ENCODE data around the gene APOO.
A peak's percentile ranks its signal among the peaks of the same experiment; 100 is the strongest.

Gene APOO

DNA sequence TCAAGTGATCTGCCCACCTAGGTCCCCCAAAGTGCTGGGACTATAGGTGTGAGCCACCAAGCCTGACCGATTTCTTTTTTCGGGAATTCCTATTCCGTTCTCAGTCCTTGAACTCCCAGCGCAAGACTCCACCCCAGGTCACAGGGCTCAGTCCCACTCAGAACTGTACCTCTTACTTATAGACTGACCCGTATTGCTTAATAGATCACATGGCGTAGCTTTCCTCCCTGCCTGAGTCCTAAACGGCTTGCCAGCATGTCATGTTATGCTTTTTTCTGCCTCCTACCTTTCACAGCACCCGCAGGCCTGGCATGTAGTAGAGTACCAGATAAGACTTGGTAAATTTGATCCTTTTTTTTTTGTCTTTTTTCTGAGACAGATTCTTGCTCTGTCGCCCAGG lies 102.3 kb downstream of the APOO start:
- Histone ChIP-seq H2AFZ (no peak overlapping the region), H3K36me3 (ENCODE audit: control insufficient read depth, insufficient read depth, low read length) (no peaks in the 10 kb centered on the region), H3K4me1 (no peaks in the 10 kb centered on the region), H3K4me3 (ENCODE audit: low read depth, low read length) (no peak overlapping the region), H3K79me2 (no peaks in the 10 kb centered on the region), H3K9ac (no peak overlapping the region), H3K9me3 (ENCODE audit: control insufficient read depth, low read length) (no peaks in the 10 kb centered on the region), H3K27me3 (ENCODE audit: control insufficient read depth, insufficient read depth, low read length) (no peaks in the 10 kb centered on the region), H3K27ac (no peak overlapping the region), H3K4me2 (ENCODE audit: low read length) (no peak overlapping the region)
- TF ChIP-seq, protein P1, sequence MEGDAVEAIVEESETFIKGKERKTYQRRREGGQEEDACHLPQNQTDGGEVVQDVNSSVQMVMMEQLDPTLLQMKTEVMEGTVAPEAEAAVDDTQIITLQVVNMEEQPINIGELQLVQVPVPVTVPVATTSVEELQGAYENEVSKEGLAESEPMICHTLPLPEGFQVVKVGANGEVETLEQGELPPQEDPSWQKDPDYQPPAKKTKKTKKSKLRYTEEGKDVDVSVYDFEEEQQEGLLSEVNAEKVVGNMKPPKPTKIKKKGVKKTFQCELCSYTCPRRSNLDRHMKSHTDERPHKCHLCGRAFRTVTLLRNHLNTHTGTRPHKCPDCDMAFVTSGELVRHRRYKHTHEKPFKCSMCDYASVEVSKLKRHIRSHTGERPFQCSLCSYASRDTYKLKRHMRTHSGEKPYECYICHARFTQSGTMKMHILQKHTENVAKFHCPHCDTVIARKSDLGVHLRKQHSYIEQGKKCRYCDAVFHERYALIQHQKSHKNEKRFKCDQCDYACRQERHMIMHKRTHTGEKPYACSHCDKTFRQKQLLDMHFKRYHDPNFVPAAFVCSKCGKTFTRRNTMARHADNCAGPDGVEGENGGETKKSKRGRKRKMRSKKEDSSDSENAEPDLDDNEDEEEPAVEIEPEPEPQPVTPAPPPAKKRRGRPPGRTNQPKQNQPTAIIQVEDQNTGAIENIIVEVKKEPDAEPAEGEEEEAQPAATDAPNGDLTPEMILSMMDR (IDR thresholded peaks at IDR 0.05) = no peak

DNA sequence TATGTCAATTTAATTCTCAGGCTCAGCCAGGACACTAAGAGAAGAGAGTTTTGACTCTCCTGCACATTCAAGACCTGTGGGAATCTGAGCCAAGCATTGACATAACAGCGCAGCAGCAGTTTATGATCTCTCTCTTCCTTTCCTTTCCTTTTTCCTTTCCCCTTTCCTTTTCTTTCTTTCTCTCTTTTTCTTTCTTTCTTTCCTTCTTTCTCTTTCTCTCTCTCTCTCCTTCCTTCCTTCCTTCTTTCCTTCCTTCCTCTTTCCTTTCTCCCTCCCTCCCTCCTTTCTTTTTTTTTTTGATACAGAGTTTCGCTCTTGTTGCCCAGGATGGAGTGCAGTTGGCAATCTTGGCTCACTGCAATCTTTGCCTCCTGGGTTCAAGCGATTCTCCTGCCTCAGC lies 103.2 kb downstream of the APOO start:
- no peak overlapping the region for H3K9ac ChIP-seq
- no peak overlapping the region for H2AFZ ChIP-seq
- H3K27me3 ChIP-seq (ENCODE audit: control insufficient read depth, insufficient read depth, low read length) = no peaks in the 10 kb centered on the region
- H3K36me3 ChIP-seq (ENCODE audit: control insufficient read depth, insufficient read depth, low read length) = no peaks in the 10 kb centered on the region
- H3K4me2 ChIP-seq (ENCODE audit: low read length) = no peak overlapping the region
- H3K4me3 ChIP-seq (ENCODE audit: low read depth, low read length) = no peak overlapping the region
- no peaks in the 10 kb centered on the region for H3K79me2 ChIP-seq
- no peak overlapping the region for H3K27ac ChIP-seq
- TF ChIP-seq, protein P1 (IDR thresholded peaks at IDR 0.05) = no peak
- no peaks in the 10 kb centered on the region for H3K4me1 ChIP-seq
- H3K9me3 ChIP-seq (ENCODE audit: control insufficient read depth, low read length) = no peaks in the 10 kb centered on the region

DNA sequence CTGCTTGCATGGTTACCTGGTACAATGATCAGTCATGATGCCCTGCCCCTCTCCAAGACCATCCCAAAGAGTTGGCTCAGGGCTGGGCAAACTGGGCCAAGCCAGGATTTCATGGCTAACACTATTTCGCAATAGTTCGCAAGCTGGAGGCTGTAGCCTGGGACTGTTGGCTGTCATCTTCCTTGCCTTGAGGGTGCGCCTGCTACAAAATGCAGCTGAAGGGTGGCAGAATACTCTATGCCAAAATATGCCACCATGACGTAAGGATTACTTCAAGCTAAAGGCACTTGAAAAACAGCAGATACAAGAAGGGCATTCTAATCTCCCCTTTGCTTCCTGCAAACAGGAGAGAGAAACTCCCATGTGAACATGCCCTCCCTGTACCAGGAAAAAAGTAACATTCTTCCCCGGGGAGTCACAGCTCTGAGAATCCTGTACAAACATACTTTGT lies 103.8 kb downstream of the APOO start:
- Histone ChIP-seq H3K4me2 (ENCODE audit: low read length) (no peak overlapping the region), H3K36me3 (ENCODE audit: control insufficient read depth, insufficient read depth, low read length) (no peaks in the 10 kb centered on the region), H3K79me2 (no peaks in the 10 kb centered on the region), H3K27me3 (ENCODE audit: control insufficient read depth, insufficient read depth, low read length) (no peaks in the 10 kb centered on the region), H2AFZ (peak overlapping the region; percentile 7), H3K9me3 (ENCODE audit: control insufficient read depth, low read length) (no peaks in the 10 kb centered on the region), H3K4me1 (no peaks in the 10 kb centered on the region), H3K9ac (no peak overlapping the region), H3K27ac (no peak overlapping the region), H3K4me3 (ENCODE audit: low read depth, low read length) (no peak overlapping the region)
- TF ChIP-seq, protein P1 (IDR thresholded peaks at IDR 0.05) = no peak

DNA sequence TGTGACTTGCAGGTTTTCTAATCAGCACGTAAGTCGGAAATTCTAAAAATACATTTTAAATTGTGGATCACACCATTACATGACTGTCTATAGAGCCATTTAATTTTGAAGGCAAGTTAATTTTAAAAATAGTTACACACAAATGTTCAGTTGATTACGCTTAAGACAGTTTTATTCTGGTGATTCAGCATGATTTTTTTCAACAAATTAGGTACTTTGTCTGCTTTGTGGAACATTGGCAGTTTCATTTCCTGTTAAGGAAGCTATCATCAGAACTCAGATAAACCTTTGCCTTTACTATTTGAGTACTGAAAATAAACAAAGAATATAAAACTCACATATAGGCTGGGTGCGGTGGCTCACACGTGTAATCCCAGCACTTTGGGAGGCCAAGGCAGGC lies 105.3 kb downstream of the APOO start:
- H3K27ac ChIP-seq = no peak overlapping the region
- no peak overlapping the region for H3K4me2 ChIP-seq (ENCODE audit: low read length)
- H3K9me3 ChIP-seq (ENCODE audit: control insufficient read depth, low read length) = no peaks in the 10 kb centered on the region
- H3K79me2 ChIP-seq = no peaks in the 10 kb centered on the region
- H3K9ac ChIP-seq = no peak overlapping the region
- no peaks in the 10 kb centered on the region for H3K27me3 ChIP-seq (ENCODE audit: control insufficient read depth, insufficient read depth, low read length)
- no peak overlapping the region for H2AFZ ChIP-seq
- no peaks in the 10 kb centered on the region for H3K4me1 ChIP-seq
- H3K36me3 ChIP-seq (ENCODE audit: control insufficient read depth, insufficient read depth, low read length) = no peaks in the 10 kb centered on the region
- TF ChIP-seq, protein P1 (IDR thresholded peaks at IDR 0.05) = no peak
- H3K4me3 ChIP-seq (ENCODE audit: low read depth, low read length) = no peak overlapping the region

DNA sequence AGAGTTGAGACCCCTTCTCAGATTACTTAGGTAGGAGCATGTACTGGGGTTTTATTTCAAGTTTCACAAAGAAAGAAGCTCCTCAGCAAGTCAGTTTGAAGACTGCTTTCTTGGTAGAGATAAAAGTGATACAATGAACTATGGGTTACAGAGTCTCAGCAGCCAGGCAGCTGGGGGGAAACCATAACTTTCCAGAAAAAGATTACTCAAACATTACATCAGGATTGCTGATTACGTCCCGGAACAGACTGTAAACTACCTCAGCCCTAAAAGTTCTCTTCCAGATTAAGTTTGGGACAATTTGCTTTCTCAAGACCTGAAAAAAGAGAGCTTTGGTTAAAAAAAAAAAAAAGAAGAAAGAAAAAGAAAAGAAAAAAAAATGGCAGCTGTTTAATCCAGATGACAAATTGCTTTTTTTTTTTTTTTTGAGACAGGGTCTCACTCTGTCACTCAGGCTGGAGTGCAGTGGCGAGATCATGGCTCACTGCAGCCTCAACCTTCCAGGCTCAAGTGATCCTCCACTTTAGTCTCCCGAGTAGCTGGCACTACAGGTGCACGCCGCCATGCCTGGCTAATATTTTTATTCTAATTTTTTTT lies 108.2 kb downstream of the APOO start:
- Histone ChIP-seq H3K27ac (no peak overlapping the region), H2AFZ (no peak overlapping the region), H3K4me3 (ENCODE audit: low read depth, low read length) (no peak overlapping the region), H3K27me3 (ENCODE audit: control insufficient read depth, insufficient read depth, low read length) (no peaks in the 10 kb centered on the region), H3K4me1 (peaks cover 5% of the 10 kb centered on the region), H3K4me2 (ENCODE audit: low read length) (no peak overlapping the region), H3K36me3 (ENCODE audit: control insufficient read depth, insufficient read depth, low read length) (no peaks in the 10 kb centered on the region), H3K79me2 (no peaks in the 10 kb centered on the region), H3K9me3 (ENCODE audit: control insufficient read depth, low read length) (no peaks in the 10 kb centered on the region), H3K9ac (no peak overlapping the region)
- TF ChIP-seq, protein P1 (IDR thresholded peaks at IDR 0.05) = no peak
